ENCODE data around the gene HSD17B2.

The HSD17B2 gene

GRCh38 chr16:82085011-82085779 lies 50.1 kb downstream of the HSD17B2 start:
- no peak for ATAC-seq
- TF ChIP-seq RARB (CRISPR knock-in tag; IDR thresholded peaks at IDR 0.05): no peak
- no peak for TF ChIP-seq CSDC2 (CRISPR knock-in tag; IDR thresholded peaks at IDR 0.05)
- TF ChIP-seq, protein P1, sequence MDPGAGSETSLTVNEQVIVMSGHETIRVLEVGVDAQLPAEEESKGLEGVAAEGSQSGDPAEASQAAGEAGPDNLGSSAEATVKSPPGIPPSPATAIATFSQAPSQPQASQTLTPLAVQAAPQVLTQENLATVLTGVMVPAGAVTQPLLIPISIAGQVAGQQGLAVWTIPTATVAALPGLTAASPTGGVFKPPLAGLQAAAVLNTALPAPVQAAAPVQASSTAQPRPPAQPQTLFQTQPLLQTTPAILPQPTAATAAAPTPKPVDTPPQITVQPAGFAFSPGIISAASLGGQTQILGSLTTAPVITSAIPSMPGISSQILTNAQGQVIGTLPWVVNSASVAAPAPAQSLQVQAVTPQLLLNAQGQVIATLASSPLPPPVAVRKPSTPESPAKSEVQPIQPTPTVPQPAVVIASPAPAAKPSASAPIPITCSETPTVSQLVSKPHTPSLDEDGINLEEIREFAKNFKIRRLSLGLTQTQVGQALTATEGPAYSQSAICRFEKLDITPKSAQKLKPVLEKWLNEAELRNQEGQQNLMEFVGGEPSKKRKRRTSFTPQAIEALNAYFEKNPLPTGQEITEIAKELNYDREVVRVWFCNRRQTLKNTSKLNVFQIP (CRISPR knock-in tag; IDR thresholded peaks at IDR 0.05; ENCODE audit: borderline replicate concordance, low read depth): no peak
- no peak for TF ChIP-seq ISL1 (CRISPR knock-in tag; IDR thresholded peaks at IDR 0.05)

DNA sequence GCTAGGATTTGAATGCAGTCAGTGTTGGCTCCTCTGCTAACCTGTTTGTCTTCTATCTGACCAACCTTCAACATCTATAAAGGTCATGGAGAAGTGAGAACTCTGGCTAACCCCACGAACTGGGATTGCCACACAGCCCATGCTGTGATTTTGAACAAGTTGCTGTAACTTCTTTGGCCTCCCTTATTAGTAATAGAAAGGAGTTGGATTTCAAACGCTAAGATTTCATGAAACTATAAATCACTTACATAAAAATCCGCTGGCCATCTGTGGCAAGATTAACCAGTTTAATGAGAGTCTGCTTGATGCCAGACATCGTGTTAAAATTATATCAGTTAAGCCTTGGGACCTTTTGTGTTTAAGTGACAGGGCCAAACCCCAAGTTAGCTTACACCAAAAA lies 53.4 kb downstream of the HSD17B2 start:
- TF ChIP-seq ESRRG (CRISPR knock-in tag; IDR thresholded peaks at IDR 0.05) (no peak), ZFP3 (CRISPR knock-in tag; IDR thresholded peaks at IDR 0.05) (no peak), TOX (CRISPR knock-in tag; IDR thresholded peaks at IDR 0.05; ENCODE audit: borderline replicate concordance) (no peak), ZFP30 (CRISPR knock-in tag; IDR thresholded peaks at IDR 0.05) (no peak), BACH2 (CRISPR knock-in tag; IDR thresholded peaks at IDR 0.05; ENCODE audit: borderline replicate concordance) (no peak), ISL1 (CRISPR knock-in tag; IDR thresholded peaks at IDR 0.05) (no peak)
- TF ChIP-seq, protein P1 (CRISPR knock-in tag; IDR thresholded peaks at IDR 0.05; ENCODE audit: borderline replicate concordance, low read depth): no peak
- no peak for ATAC-seq

DNA sequence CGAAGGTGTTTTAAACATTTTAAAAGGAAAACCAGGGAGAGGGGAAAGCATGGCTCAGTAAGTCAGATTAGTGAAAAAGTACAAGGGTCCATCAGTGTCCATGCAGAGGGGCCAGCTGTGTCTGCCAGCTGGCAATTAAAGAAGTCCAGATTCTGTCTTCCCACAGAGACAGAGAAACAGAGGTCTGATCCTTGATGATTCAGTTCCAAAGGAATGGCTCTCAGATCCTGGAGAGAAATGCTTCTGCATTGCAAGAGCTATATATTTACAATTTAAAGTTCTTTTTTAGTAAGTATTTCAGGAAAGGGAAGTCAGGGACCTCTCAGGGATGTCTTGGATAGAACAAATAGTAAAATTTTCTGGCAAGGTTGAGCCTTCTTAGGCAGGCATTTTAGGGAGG lies 56.2 kb downstream of the HSD17B2 start:
- TF ChIP-seq ZNF70 (CRISPR knock-in tag; IDR thresholded peaks at IDR 0.05): no peak
- no peak for TF ChIP-seq GLIS3 (CRISPR knock-in tag; IDR thresholded peaks at IDR 0.05)
- no peak for TF ChIP-seq ISL1 (CRISPR knock-in tag; IDR thresholded peaks at IDR 0.05)
- TF ChIP-seq RARB (CRISPR knock-in tag; IDR thresholded peaks at IDR 0.05): no peak
- TF ChIP-seq, protein P2, sequence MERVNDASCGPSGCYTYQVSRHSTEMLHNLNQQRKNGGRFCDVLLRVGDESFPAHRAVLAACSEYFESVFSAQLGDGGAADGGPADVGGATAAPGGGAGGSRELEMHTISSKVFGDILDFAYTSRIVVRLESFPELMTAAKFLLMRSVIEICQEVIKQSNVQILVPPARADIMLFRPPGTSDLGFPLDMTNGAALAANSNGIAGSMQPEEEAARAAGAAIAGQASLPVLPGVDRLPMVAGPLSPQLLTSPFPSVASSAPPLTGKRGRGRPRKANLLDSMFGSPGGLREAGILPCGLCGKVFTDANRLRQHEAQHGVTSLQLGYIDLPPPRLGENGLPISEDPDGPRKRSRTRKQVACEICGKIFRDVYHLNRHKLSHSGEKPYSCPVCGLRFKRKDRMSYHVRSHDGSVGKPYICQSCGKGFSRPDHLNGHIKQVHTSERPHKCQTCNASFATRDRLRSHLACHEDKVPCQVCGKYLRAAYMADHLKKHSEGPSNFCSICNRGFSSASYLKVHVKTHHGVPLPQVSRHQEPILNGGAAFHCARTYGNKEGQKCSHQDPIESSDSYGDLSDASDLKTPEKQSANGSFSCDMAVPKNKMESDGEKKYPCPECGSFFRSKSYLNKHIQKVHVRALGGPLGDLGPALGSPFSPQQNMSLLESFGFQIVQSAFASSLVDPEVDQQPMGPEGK (CRISPR knock-in tag; IDR thresholded peaks at IDR 0.05; ENCODE audit: borderline replicate concordance): no peak
- no peak for TF ChIP-seq TOX (CRISPR knock-in tag; IDR thresholded peaks at IDR 0.05; ENCODE audit: borderline replicate concordance)
- no peak for TF ChIP-seq OSR1 (CRISPR knock-in tag; IDR thresholded peaks at IDR 0.05)
- TF ChIP-seq ZC3H10 (CRISPR knock-in tag; IDR thresholded peaks at IDR 0.05): no peak
- no peak for TF ChIP-seq ARNTL (CRISPR knock-in tag; IDR thresholded peaks at IDR 0.05; ENCODE audit: borderline replicate concordance, low read depth)
- TF ChIP-seq SNAI2 (CRISPR knock-in tag; IDR thresholded peaks at IDR 0.05): no peak
- TF ChIP-seq ZNF565 (CRISPR knock-in tag; conservative IDR thresholded peaks at IDR 0.05; ENCODE audit: low read depth): no peak
- no peak for TF ChIP-seq ZFP3 (CRISPR knock-in tag; IDR thresholded peaks at IDR 0.05)
- TF ChIP-seq, protein P3, sequence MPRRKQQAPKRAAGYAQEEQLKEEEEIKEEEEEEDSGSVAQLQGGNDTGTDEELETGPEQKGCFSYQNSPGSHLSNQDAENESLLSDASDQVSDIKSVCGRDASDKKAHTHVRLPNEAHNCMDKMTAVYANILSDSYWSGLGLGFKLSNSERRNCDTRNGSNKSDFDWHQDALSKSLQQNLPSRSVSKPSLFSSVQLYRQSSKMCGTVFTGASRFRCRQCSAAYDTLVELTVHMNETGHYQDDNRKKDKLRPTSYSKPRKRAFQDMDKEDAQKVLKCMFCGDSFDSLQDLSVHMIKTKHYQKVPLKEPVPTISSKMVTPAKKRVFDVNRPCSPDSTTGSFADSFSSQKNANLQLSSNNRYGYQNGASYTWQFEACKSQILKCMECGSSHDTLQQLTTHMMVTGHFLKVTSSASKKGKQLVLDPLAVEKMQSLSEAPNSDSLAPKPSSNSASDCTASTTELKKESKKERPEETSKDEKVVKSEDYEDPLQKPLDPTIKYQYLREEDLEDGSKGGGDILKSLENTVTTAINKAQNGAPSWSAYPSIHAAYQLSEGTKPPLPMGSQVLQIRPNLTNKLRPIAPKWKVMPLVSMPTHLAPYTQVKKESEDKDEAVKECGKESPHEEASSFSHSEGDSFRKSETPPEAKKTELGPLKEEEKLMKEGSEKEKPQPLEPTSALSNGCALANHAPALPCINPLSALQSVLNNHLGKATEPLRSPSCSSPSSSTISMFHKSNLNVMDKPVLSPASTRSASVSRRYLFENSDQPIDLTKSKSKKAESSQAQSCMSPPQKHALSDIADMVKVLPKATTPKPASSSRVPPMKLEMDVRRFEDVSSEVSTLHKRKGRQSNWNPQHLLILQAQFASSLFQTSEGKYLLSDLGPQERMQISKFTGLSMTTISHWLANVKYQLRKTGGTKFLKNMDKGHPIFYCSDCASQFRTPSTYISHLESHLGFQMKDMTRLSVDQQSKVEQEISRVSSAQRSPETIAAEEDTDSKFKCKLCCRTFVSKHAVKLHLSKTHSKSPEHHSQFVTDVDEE (CRISPR knock-in tag; IDR thresholded peaks at IDR 0.05): no peak
- TF ChIP-seq CREB5 (CRISPR knock-in tag; IDR thresholded peaks at IDR 0.05; ENCODE audit: low read depth): no peak
- TF ChIP-seq ESRRG (CRISPR knock-in tag; IDR thresholded peaks at IDR 0.05): no peak
- no peak for TF ChIP-seq BACH2 (CRISPR knock-in tag; IDR thresholded peaks at IDR 0.05; ENCODE audit: borderline replicate concordance)
- TF ChIP-seq, protein P1 (CRISPR knock-in tag; IDR thresholded peaks at IDR 0.05; ENCODE audit: borderline replicate concordance, low read depth): no peak
- TF ChIP-seq ZNF8 (CRISPR knock-in tag; IDR thresholded peaks at IDR 0.05): no peak
- no peak for TF ChIP-seq TCF4 (CRISPR knock-in tag; IDR thresholded peaks at IDR 0.05; ENCODE audit: borderline replicate concordance)
- TF ChIP-seq ZFP30 (CRISPR knock-in tag; IDR thresholded peaks at IDR 0.05): no peak
- no peak for ATAC-seq
